Uterus (tissue), 4 donors: ENCODE measurements around the gene SMTN. TPM values are rescaled to one million over a fixed set of nuclear protein-coding genes. Genes with fewer than 3 reads are reported as not detected.

Experiments
- DNase-seq, 2 donors: peaks; one replicate each; pipeline ENCODE4 v3.0.0-alpha.2; 2019 to 2020
- H3K27ac ChIP-seq, 2 donors: fragments of 200-600 bp; sonication (generic); 1 replicate in 1 of 2; 2 replicates in 1 of 2; pipeline ENCODE4 v1.5.1; 2016 to 2018
- H3K27me3 ChIP-seq, 2 donors: fragments of 200-600 bp; sonication (generic); one replicate each; pipeline ENCODE4 v1.5.1; 2018 to 2019; ENCODE audit warnings: control low read depth in 1 of 2
- H3K36me3 ChIP-seq, 2 donors: fragments of 200-600 bp; sonication (generic); one replicate each; pipeline ENCODE4 v1.5.1; 2019; ENCODE audit warnings: control low read depth in 1 of 2
- H3K4me1 ChIP-seq, 2 donors: fragments of 200-600 bp; sonication (generic); one replicate each; pipeline ENCODE4 v1.5.1; 2018 to 2019; ENCODE audit warnings: control low read depth in 1 of 2
- H3K4me3 ChIP-seq, 2 donors: fragments of 200-600 bp; sonication (generic); 1 replicate in 1 of 2; 2 replicates in 1 of 2; pipeline ENCODE4 v1.5.1; 2018 to 2019; ENCODE audit warnings: mild to moderate bottlenecking in 1 of 2
- H3K9me3 ChIP-seq, 2 donors: fragments of 200-600 bp; sonication (generic); one replicate each; pipeline ENCODE4 v1.5.1; 2019; ENCODE audit warnings: control low read depth in 1 of 2
- POLR2A ChIP-seq, 2 donors: fragments of 450-650 bp; IDR thresholded peaks; one replicate each; pipeline ENCODE4 v1.6.1; 2016; ENCODE audit warnings: antibody characterized with exemption in 2 of 2, mild to moderate bottlenecking in 1 of 2, moderate library complexity in 1 of 2
- intact Hi-C: fragments of 100-400 bp; cut with DNase I; formaldehyde crosslinking; loops from one replicate; pipeline ENCODE4 v1.15.1; 2023; ENCODE audit warnings: low total_unique reads
- total RNA-seq, 4 donors: library from RNA; depleted of rRNA in 3 of 4; stranded (reverse); fragments of >200 nt in 3 of 4; gene quantifications; one replicate each; pipeline versions ENCODE4 v1.1.0 to v1.2.4, GENCODE V29; 2014 to 2023
- TF ChIP-seq, protein P1 (sequence below), 4 experiments: fragments of 200-600 bp in 2 of 4; fragments of 450-650 bp in 2 of 4; sonication (generic) in 2 of 4; IDR thresholded peaks; one replicate each; pipeline ENCODE4 v1.5.1; 2016 to 2019; ENCODE audit warnings: antibody characterized with exemption in 4 of 4, mild to moderate bottlenecking in 2 of 4, moderate library complexity in 1 of 4
- donor health status: DM: yes; HTN: yes; CAD: no.

Gene SMTN
- total RNA-seq, 4 donors from 2014 or later, result 182 to 647 (median 274) TPM

DNA sequence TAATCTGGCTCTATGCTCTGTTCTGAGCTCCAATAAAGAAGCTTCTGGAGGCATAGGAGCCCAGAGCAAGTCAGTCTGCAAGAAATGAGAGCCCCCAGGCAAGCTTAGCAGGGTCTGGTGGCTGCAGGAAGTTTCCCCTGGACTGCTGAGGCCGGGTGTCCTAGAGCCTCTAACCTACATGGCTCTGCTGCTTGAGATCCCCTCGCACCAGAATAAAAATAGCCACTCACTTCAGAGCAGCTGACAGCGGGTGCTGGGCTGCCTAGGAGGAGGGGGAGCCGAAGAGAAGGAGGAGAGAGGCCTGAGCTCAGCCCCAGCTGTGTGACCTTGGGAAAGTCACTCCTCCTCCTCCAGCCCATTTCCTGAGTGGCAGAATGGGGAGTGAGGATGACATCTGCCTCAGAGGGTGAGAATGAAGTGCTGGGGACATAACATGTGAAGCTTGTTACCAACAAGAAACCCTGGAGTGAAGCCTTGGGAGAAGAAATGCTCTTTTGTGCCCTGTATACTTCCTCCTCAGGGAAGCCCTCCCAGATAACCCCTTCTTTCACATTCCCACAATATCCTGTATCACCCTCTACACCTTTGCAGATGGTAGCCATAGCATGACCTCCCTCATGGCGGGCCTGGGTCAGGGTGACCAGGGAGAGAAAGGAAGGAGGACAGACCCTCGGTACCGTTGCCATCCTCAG, 38.1 kb downstream of the SMTN start:
- H3K36me3 ChIP-seq, result no peaks in the 10 kb centered on the region
- DNase-seq, result no peak
- no peak for TF ChIP-seq POLR2A (IDR thresholded peaks at IDR 0.05)
- TF ChIP-seq, protein P1, sequence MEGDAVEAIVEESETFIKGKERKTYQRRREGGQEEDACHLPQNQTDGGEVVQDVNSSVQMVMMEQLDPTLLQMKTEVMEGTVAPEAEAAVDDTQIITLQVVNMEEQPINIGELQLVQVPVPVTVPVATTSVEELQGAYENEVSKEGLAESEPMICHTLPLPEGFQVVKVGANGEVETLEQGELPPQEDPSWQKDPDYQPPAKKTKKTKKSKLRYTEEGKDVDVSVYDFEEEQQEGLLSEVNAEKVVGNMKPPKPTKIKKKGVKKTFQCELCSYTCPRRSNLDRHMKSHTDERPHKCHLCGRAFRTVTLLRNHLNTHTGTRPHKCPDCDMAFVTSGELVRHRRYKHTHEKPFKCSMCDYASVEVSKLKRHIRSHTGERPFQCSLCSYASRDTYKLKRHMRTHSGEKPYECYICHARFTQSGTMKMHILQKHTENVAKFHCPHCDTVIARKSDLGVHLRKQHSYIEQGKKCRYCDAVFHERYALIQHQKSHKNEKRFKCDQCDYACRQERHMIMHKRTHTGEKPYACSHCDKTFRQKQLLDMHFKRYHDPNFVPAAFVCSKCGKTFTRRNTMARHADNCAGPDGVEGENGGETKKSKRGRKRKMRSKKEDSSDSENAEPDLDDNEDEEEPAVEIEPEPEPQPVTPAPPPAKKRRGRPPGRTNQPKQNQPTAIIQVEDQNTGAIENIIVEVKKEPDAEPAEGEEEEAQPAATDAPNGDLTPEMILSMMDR (IDR thresholded peaks at IDR 0.05), result no peak
- peaks cover 0 to 6% of the 10 kb centered on the region in 2 donors for H3K4me1 ChIP-seq
- no peak overlapping the region for H3K4me3 ChIP-seq
- no peaks in the 10 kb centered on the region for H3K9me3 ChIP-seq
- no peaks in the 10 kb centered on the region for H3K27me3 ChIP-seq
- H3K27ac ChIP-seq, result no peak overlapping the region
- intact Hi-C loops, result no loop called here

DNA sequence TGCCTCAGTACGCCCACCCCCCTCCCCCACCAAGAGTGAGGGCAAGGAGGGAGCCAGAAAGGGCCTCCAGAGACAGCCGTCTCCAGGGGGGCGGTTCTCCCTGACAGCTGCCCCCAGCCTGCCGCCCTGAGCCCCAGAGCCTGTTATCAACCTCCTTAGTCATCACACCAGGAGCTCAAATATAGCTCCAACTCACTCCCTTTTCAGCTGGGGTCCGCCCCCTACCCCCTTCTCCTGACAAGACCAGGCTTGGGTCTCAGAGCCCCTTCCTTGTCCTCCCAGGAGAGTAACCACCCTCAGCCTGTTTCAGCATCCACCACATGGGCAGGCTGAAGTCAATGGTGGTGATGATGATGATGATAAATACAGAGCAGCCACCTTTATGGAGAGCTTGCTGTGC, 39.1 kb downstream of the SMTN start:
- intact Hi-C loops, result no loop called here
- TF ChIP-seq, protein P1 (IDR thresholded peaks at IDR 0.05), result no peak
- no peak for TF ChIP-seq POLR2A (IDR thresholded peaks at IDR 0.05)

DNA sequence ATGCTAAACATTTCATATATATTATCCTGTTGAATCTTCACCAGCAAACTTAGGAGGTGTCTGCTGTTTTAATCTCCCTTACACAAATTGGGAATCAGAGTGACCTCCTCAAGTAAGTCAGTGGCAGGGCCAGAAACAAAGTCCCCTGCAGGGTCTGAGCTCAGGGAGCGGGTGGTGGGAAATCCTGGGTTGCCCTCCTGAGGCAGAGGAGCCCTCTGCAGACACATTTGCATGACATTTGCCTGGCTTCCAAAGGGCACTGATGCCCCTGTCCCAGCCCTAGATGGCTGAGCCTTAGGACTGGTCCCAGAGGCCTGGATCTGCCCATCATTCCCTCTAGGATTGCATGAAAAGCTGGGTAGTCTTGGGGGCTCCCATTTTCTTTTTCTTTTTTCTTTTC, 39.5 kb downstream of the SMTN start:
- H3K27ac ChIP-seq, result no peak overlapping the region
- intact Hi-C loops, result no loop called here
- H3K27me3 ChIP-seq, result no peaks in the 10 kb centered on the region
- H3K4me1 ChIP-seq, result peaks cover 0 to 6% of the 10 kb centered on the region in 2 donors
- H3K4me3 ChIP-seq, result no peak overlapping the region
- DNase-seq, result no peak
- TF ChIP-seq POLR2A (IDR thresholded peaks at IDR 0.05), result no peak
- TF ChIP-seq, protein P1 (IDR thresholded peaks at IDR 0.05), result no peak
- no peaks in the 10 kb centered on the region for H3K36me3 ChIP-seq
- no peaks in the 10 kb centered on the region for H3K9me3 ChIP-seq

More for the DNA sequence above, 39.1 kb downstream of the SMTN start:
- no peak for DNase-seq
- no peaks in the 10 kb centered on the region for H3K27me3 ChIP-seq
- H3K36me3 ChIP-seq, result no peaks in the 10 kb centered on the region
- no peak overlapping the region for H3K27ac ChIP-seq
- H3K9me3 ChIP-seq, result no peaks in the 10 kb centered on the region
- no peak overlapping the region for H3K4me3 ChIP-seq
- peaks cover 0 to 6% of the 10 kb centered on the region in 2 donors for H3K4me1 ChIP-seq

DNA sequence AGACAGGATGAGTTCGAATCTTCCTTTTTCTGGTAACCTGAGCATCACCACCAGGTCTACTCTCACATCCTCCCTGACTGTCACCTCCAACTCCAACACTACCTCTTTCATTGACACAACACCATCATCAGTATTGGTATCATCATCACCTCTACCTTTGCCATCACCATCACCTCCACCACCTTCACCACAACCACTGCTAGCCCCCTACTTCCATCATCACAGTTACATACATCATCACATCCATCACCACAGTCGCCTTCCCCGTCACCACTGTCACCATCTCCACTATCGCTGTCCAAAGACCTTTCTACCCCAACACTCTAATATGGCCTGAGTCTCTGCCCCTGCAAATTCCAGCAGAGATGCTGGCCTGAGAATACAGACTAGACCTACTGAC, 40.3 kb downstream of the SMTN start:
- TF ChIP-seq POLR2A (IDR thresholded peaks at IDR 0.05), result no peak
- TF ChIP-seq, protein P1 (IDR thresholded peaks at IDR 0.05), result no peak
- H3K4me3 ChIP-seq, result no peak overlapping the region
- no peaks in the 10 kb centered on the region for H3K36me3 ChIP-seq
- no peak overlapping the region for H3K27ac ChIP-seq
- no peak for DNase-seq
- H3K27me3 ChIP-seq, result no peaks in the 10 kb centered on the region
- H3K4me1 ChIP-seq, result peaks cover 0 to 6% of the 10 kb centered on the region in 2 donors
- H3K9me3 ChIP-seq, result no peaks in the 10 kb centered on the region
- intact Hi-C loops, result no loop called here

DNA sequence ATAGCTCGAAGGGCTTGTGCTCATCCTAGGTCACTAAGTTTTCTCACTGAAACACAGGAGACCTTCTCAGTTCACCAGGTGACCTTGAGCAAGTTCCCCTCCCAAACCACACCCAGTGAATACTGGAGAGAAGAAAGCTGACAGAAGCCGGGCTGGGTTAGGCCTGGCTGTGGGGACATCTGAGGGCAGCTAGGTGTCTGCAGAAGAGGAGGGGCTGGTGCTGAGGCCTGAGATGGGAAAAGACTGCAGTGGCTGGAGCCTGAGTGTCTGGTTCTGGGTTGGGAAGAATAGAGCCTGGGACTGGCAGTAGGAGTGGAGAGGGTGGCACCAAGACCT, 41.0 kb downstream of the SMTN start:
- no peaks in the 10 kb centered on the region for H3K9me3 ChIP-seq
- peak overlapping the region in 1 of 2 donors; percentile 40 for H3K4me3 ChIP-seq
- no peaks in the 10 kb centered on the region for H3K36me3 ChIP-seq
- H3K27ac ChIP-seq, result peak overlapping the region in 1 of 2 donors; percentile 66
- peaks cover 0 to 6% of the 10 kb centered on the region in 2 donors for H3K4me1 ChIP-seq
- H3K27me3 ChIP-seq, result no peaks in the 10 kb centered on the region
- intact Hi-C loops, result no loop called here
- TF ChIP-seq, protein P1 (IDR thresholded peaks at IDR 0.05), result no peak
- TF ChIP-seq POLR2A (IDR thresholded peaks at IDR 0.05), result no peak
- DNase-seq, result no peak
